Panc1 (cell line): Measurements from ENCODE around the gene PSMD1. TPM values are rescaled to one million over a fixed set of nuclear protein-coding genes. Genes with fewer than 3 reads are reported as not detected.

Experiments used
- ATAC-seq: fragments of 200-7000 bp; cut with Tn5 transposase; 2 replicates; pipeline ENCODE4 v1.9.1; 2020; ENCODE audit warnings: mild to moderate bottlenecking, moderate library complexity
- BruUV-seq: library from RNA; stranded (reverse); fragments of 400-500 nt; replicated peaks from 2 replicates; lab custom pipeline; 2021; lab: Mats Ljungman, UMichigan
- CTCF ChIA-PET: fragments of 300-600 bp; sonication (Branson Sonifier 250); formaldehyde crosslinking; loops from one replicate; lab custom pipeline; 2022; ENCODE audit warnings: antibody characterized with exemption; lab: Charles Lee
- POLR2A ChIA-PET: fragments of 300-600 bp; sonication (Branson Sonifier 250); formaldehyde crosslinking; loops from one replicate; lab custom pipeline; 2022; ENCODE audit warnings: antibody characterized with exemption; lab: Charles Lee
- DNase-seq: peaks from one replicate; pipeline ENCODE4 v3.0.0-alpha.2; 2010; ENCODE audit warnings: low read depth, low spot score
- H3K27ac ChIP-seq: 2 replicates; pipeline ENCODE4 v1.5.1; 2011; ENCODE audit warnings: mild to moderate bottlenecking, low read length, inconsistent platforms
- H3K27me3 ChIP-seq: fragments of 200-500 bp; sonication (Bioruptor generic); 2 replicates; pipeline ENCODE4 v1.6.0; 2014; ENCODE audit warnings: low read length, inconsistent platforms; ENCODE audit not compliant: control insufficient read depth, insufficient read depth
- H3K36me3 ChIP-seq: fragments of 200-500 bp; sonication (Bioruptor generic); 2 replicates; pipeline ENCODE4 v1.5.1; 2014; ENCODE audit warnings: inconsistent platforms, mild to moderate bottlenecking, low read length, moderate library complexity; ENCODE audit not compliant: control insufficient read depth, insufficient read depth
- H3K4me1 ChIP-seq: 2 replicates; pipeline ENCODE4 v1.5.1; 2011; ENCODE audit warnings: inconsistent platforms, mild to moderate bottlenecking, low read length, moderate library complexity; ENCODE audit not compliant: control insufficient read depth, insufficient read depth
- H3K4me3 ChIP-seq, 2 experiments: 2 replicates each; pipeline ENCODE4 v1.5.1; 2011 to 2012; ENCODE audit warnings: low read depth in 2 of 2, low read length in 2 of 2, mild to moderate bottlenecking in 2 of 2, inconsistent platforms in 1 of 2, moderate library complexity in 1 of 2
- H3K9me3 ChIP-seq: fragments of 200-500 bp; sonication (Bioruptor generic); 2 replicates; pipeline ENCODE4 v1.5.1; 2014; ENCODE audit warnings: low read depth, mild to moderate bottlenecking, inconsistent platforms, low read length, moderate library complexity; ENCODE audit not compliant: control insufficient read depth, insufficient read depth
- CTCF ChIP-seq: fragments of 450-650 bp; IDR thresholded peaks from 2 replicates; pipeline ENCODE4 v1.5.1; 2017; ENCODE audit warnings: mild to moderate bottlenecking
- POLR2AphosphoS5 ChIP-seq: IDR thresholded peaks from 2 replicates; pipeline ENCODE4 v1.6.1; 2012; ENCODE audit warnings: mild to moderate bottlenecking, low read depth, low read length, moderate library complexity
- REST ChIP-seq, 2 experiments: IDR thresholded peaks; 2 replicates each; pipeline ENCODE4 v1.6.1; 2011 to 2012; ENCODE audit warnings: low read depth in 2 of 2, control low read depth in 1 of 2, low read length in 1 of 2, mild to moderate bottlenecking in 1 of 2, moderate library complexity in 1 of 2; ENCODE audit not compliant: insufficient read depth in 1 of 2
- SIN3A ChIP-seq: IDR thresholded peaks from 2 replicates; pipeline ENCODE4 v1.6.1; 2012; ENCODE audit warnings: low read depth, mild to moderate bottlenecking, low read length, moderate library complexity, borderline replicate concordance; ENCODE audit not compliant: insufficient read depth
- TCF7L2 ChIP-seq: IDR thresholded peaks from 2 replicates; pipeline ENCODE4 v1.6.1; 2011; ENCODE audit warnings: mild to moderate bottlenecking, low read depth, low read length, inconsistent platforms
- in situ Hi-C: cut with HindIII; loops from 2 replicates; pipeline ENCODE4 v1.10.0; 2016; ENCODE audit warnings: low sequenced_read_pairs, low pct_unique_long_range_greater_than_20kb
- intact Hi-C: fragments of 100-400 bp; cut with micrococcal nuclease; formaldehyde crosslinking; loops from one replicate; pipeline ENCODE4 v1.10.0; 2022; ENCODE audit not compliant: unreplicated experiment
- total RNA-seq: library from RNA; stranded (reverse); gene quantifications from one replicate; pipeline ENCODE4 v1.2.1, GENCODE V29; 2021; ENCODE audit not compliant: unreplicated experiment

The PSMD1 gene
- total RNA-seq, 1 experiment from 2014 or later: 146 TPM

GRCh38 chr2:231188506-231189170 is 132.0 kb downstream of the PSMD1 start:
- intact Hi-C loops (no loop called here), in situ Hi-C loops (no loop called here)
- Histone ChIP-seq H3K4me1 (no peaks in the 10 kb centered on the region; the same call in 1 of the 2 replicates), H3K27me3 (no peaks in the 10 kb centered on the region), H3K27ac (no peak overlapping the region), H3K9me3 (no peaks in the 10 kb centered on the region), H3K4me3 (no peak overlapping the region), H3K36me3 (no peaks in the 10 kb centered on the region)
- POLR2A ChIA-PET: no interaction called here
- CTCF ChIA-PET: interaction anchor here (0.9 kb wide), 1 partner anchor 263 kb away, joined by 7 read pairs; no protein-coding TSS in a partner anchor
- no peak for ATAC-seq
- no TSS peak for BruUV-seq
- TF ChIP-seq TCF7L2: no peak
- no peak for TF ChIP-seq REST (IDR thresholded peaks at IDR 0.05; ENCODE audit: insufficient read depth in 1 of 2, low read depth in 2 of 2, low read length in 1 of 2)
- no peak for TF ChIP-seq SIN3A
- no peak for TF ChIP-seq POLR2AphosphoS5
- TF ChIP-seq CTCF: no peak
- no peak for DNase-seq

- H3K4me1 ChIP-seq: no peaks in the 10 kb centered on the region; the same call in 1 of the 2 replicates
- TF ChIP-seq CTCF (no peak), SIN3A (no peak), REST (IDR thresholded peaks at IDR 0.05; ENCODE audit: insufficient read depth in 1 of 2, low read depth in 2 of 2, low read length in 1 of 2) (no peak), POLR2AphosphoS5 (no peak), TCF7L2 (no peak)
- no peak for ATAC-seq
- no peaks in the 10 kb centered on the region for H3K36me3 ChIP-seq
- POLR2A ChIA-PET: no interaction called here
- H3K27me3 ChIP-seq: no peaks in the 10 kb centered on the region
- CTCF ChIA-PET: interaction anchor here (0.6 to 0.9 kb wide), 2 partner anchors 263 to 1302 kb away, joined by 3 to 7 read pairs; no protein-coding TSS in a partner anchor
- no TSS peak for BruUV-seq
- intact Hi-C loops (no loop called here), in situ Hi-C loops (no loop called here)
- no peak overlapping the region for H3K27ac ChIP-seq
- DNase-seq: no peak
- H3K4me3 ChIP-seq: no peak overlapping the region
- H3K9me3 ChIP-seq: no peaks in the 10 kb centered on the region
Observed at GRCh38 chr2:231189171-231189530, 132.5 kb downstream of the PSMD1 start.
